ENCODE measurements around the gene BRF1. TPM values are rescaled to one million over a fixed set of nuclear protein-coding genes. Genes with fewer than 3 reads are reported as not detected.

Gene BRF1
- total and polyA plus RNA-seq, 2 of the 8 experiments (the other 6 are each of a cell fraction or from before 2014, with no cell fraction given): 7.7 to 18.3 TPM

DNA sequence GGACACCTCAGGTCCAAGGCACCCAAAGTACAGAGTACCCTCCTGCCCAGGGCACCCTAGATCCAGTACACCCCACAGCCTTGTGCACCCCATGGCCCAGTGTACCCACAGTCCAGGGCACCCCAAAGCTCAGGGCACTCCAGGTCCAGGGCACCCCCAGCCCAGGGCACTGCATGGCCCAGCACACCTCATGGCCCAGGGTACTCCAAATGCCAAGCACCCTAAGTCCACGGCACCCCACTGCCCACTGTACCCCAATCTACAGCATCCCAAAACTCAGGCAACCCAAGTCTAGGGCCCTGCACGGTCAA lies 138.2 kb downstream of the BRF1 start (continued):
- TF ChIP-seq RXRA (IDR thresholded peaks at IDR 0.05; ENCODE audit: insufficient read depth, low read depth, low read length): no peak
